GM12878 (cell line): Measurements from ENCODE around the gene SLC6A3. TPM values are rescaled to one million over a fixed set of nuclear protein-coding genes. Genes with fewer than 3 reads are reported as not detected.

ENCODE experiments used
- ATAC-seq: fragments of 200-7000 bp; cut with Tn5 transposase; 3 replicates; pipeline ENCODE4 v1.9.1; 2020; ENCODE audit warnings: mild to moderate bottlenecking, moderate library complexity
- BruUV-seq: library from RNA; stranded (reverse); fragments of 400-500 nt; replicated peaks from 2 replicates; lab custom pipeline; 2021; lab: Mats Ljungman, UMichigan
- CTCF ChIA-PET: fragments of 300-600 bp; sonication (Branson Sonifier 250); formaldehyde crosslinking; extraction: SDS; loops from one replicate; lab custom pipeline; 2021; ENCODE audit warnings: inconsistent platforms; lab: Yijun Ruan, JAX
- POLR2A ChIA-PET: fragments of 350-600 bp; formaldehyde crosslinking; extraction: SDS; loops from one replicate; lab custom pipeline; 2021; ENCODE audit warnings: inconsistent platforms; lab: Charles Lee
- RAD21 ChIA-PET: fragments of 300-600 bp; sonication (Branson Sonifier 250); formaldehyde crosslinking; loops from one replicate; lab custom pipeline; 2023; ENCODE audit warnings: antibody characterized with exemption; ENCODE audit not compliant: unreplicated experiment; lab: Charles Lee
- SMC1A ChIA-PET: fragments of 300-600 bp; sonication (Branson Sonifier 250); formaldehyde crosslinking; loops from one replicate; lab custom pipeline; 2023; ENCODE audit not compliant: unreplicated experiment, uncharacterized antibody; lab: Charles Lee
- DNase-seq: peaks from one replicate; pipeline ENCODE4 v3.0.0-alpha.2; 2011; ENCODE audit warnings: low read depth, low spot score
- FAIRE-seq: peaks from 3 replicates; lab custom pipeline; 2011; peaks lifted over from hg19 to GRCh38; lab: Jason Lieb, UNC
- H2AFZ ChIP-seq: 2 replicates; pipeline ENCODE4 v1.6.0; 2011; ENCODE audit warnings: low read depth, low read length, control low read depth; ENCODE audit not compliant: control insufficient read depth
- H3K27ac ChIP-seq: 2 replicates; pipeline ENCODE4 v1.5.1; 2011; ENCODE audit warnings: control low read depth; ENCODE audit not compliant: control insufficient read depth, insufficient read depth
- H3K27me3 ChIP-seq, 2 experiments: replicated peaks in 1 of 2; 2 replicates each; pipeline versions ENCODE4 v1.6.0 to v1.6.1; 2011; ENCODE audit warnings: low read length in 1 of 2; ENCODE audit not compliant: control insufficient read depth in 2 of 2, insufficient read depth in 2 of 2
- H3K36me3 ChIP-seq, 2 experiments: 2 replicates each; pipeline ENCODE4 v1.5.1; 2011; ENCODE audit warnings: low read length in 1 of 2; ENCODE audit not compliant: control insufficient read depth in 2 of 2, insufficient read depth in 2 of 2
- H3K4me1 ChIP-seq: 2 replicates; pipeline ENCODE4 v1.6.1; 2011; ENCODE audit warnings: mild to moderate bottlenecking, low read length, moderate library complexity, mixed read lengths; ENCODE audit not compliant: control insufficient read depth, insufficient read depth
- H3K4me2 ChIP-seq: 2 replicates; pipeline ENCODE4 v1.6.0; 2011; ENCODE audit warnings: control low read depth; ENCODE audit not compliant: control insufficient read depth, insufficient read depth
- H3K4me3 ChIP-seq: fragments of 200-600 bp; sonication (generic); 2 replicates; pipeline ENCODE4 v1.5.1; 2016
- H3K79me2 ChIP-seq: 2 replicates; pipeline ENCODE4 v1.6.0; 2011; ENCODE audit warnings: low read length; ENCODE audit not compliant: control insufficient read depth, insufficient read depth
- H3K9ac ChIP-seq: 2 replicates; pipeline ENCODE4 v1.8.0; 2011; ENCODE audit warnings: low read length, control low read depth, mixed read lengths; ENCODE audit not compliant: control insufficient read depth, insufficient read depth
- H3K9me3 ChIP-seq: replicated peaks from 3 replicates; pipeline ENCODE4 v1.5.1; 2011; ENCODE audit warnings: mild to moderate bottlenecking, low read length; ENCODE audit not compliant: control insufficient read depth, insufficient read depth
- H4K20me1 ChIP-seq: 2 replicates; pipeline ENCODE4 v1.6.0; 2011; ENCODE audit not compliant: control insufficient read depth, insufficient read depth
- ATF2 ChIP-seq: IDR thresholded peaks from 2 replicates; pipeline ENCODE4 v1.6.1; 2012; ENCODE audit warnings: low read length, inconsistent platforms
- CHD2 ChIP-seq: IDR thresholded peaks from 2 replicates; pipeline ENCODE4 v1.6.1; 2011; ENCODE audit warnings: low read depth, low read length, improper control_type of control experiment, borderline replicate concordance
- SMAD5 ChIP-seq: IDR thresholded peaks from 2 replicates; pipeline ENCODE4 v1.6.1; 2016; ENCODE audit warnings: antibody characterized with exemption, low read depth
- WRNIP1 ChIP-seq: IDR thresholded peaks from 2 replicates; pipeline ENCODE4 v1.6.1; 2011; ENCODE audit warnings: low read depth, low read length, improper control_type of control experiment, borderline replicate concordance
- ZNF207 ChIP-seq: fragments of 450-650 bp; IDR thresholded peaks from 2 replicates; pipeline ENCODE4 v1.6.1; 2014; ENCODE audit warnings: antibody characterized with exemption, mild to moderate bottlenecking, borderline replicate concordance
- ZNF384 ChIP-seq: IDR thresholded peaks from 2 replicates; pipeline ENCODE4 v1.6.1; 2012; ENCODE audit warnings: low read depth, mild to moderate bottlenecking, low read length, improper control_type of control experiment, borderline replicate concordance
- WGBS: methylation state at CpG from one replicate; pipeline ENCODE4 v1.1.6; 2016; ENCODE audit warnings: low lambda C conversion rate; ENCODE audit not compliant: insufficient replicate concordance, insufficient coverage; ENCODE audit errors: missing lambda C conversion rate; 5-methylcytosine and 5-hydroxymethylcytosine counted together
- in situ Hi-C: fragments of 300-500 bp; cut with MboI; formaldehyde crosslinking; loops from 9 replicates; pipeline ENCODE4 v1.14.3; 2018; ENCODE audit warnings: mixed read lengths
- intact Hi-C: fragments of 100-400 bp; cut with micrococcal nuclease; formaldehyde crosslinking; loops from one replicate; pipeline ENCODE4 v1.14.2; 2022; ENCODE audit not compliant: unreplicated experiment
- polyA plus RNA-seq, 11 experiments: library from polyadenylated mRNA; depleted of rRNA in 4 of 11; unstranded in 6 of 11; stranded (reverse) in 5 of 11; fragments of >200 nt; fragmentation: Nextera tagmentation in 4 of 11; fragmentation: Illumina TruSeq in 1 of 11; extraction: Ambion mirVana in 4 of 11; extraction: Trizol in 1 of 11; gene quantifications; 1 replicate in 1 of 11; 2 replicates in 10 of 11; pipeline versions ENCODE4 v1.2.1 to v1.2.3, GENCODE V29; 2011 to 2016; ENCODE audit warnings: inconsistent platforms in 2 of 11, missing spikeins in 2 of 11, low read depth in 1 of 11
- total RNA-seq, 4 experiments: library from RNA; depleted of rRNA in 3 of 4; stranded (reverse); fragments of >200 nt in 3 of 4; fragmentation: Illumina TruSeq in 1 of 4; extraction: Trizol in 1 of 4; gene quantifications; 2 replicates each; pipeline versions ENCODE4 v1.2.1 to v1.2.3, GENCODE V29; 2013 to 2021

SLC6A3 gene
- total and polyA plus RNA-seq, 10 of the 15 experiments (the other 5 are each of a cell fraction or from before 2014, with no cell fraction given) = 0.01 TPM; not detected in 9

- no peak for TF ChIP-seq ZNF384
- TF ChIP-seq, all 136 proteins: peak for 0
Measured at GRCh38 chr5:1448511-1449011, 3.3 kb upstream of the SLC6A3 start (continued).

- ChIA-PET SMC1A (no interaction called here), POLR2A (no interaction called here), CTCF (no interaction called here), RAD21 (no interaction called here)
- no peak for ATAC-seq
- Histone ChIP-seq H3K79me2 (no peaks in the 10 kb centered on the region), H3K36me3 (no peaks in the 10 kb centered on the region), H3K4me1 (no peaks in the 10 kb centered on the region), H3K4me3 (no peak overlapping the region), H3K27ac (no peak overlapping the region), H3K9me3 (no peaks in the 10 kb centered on the region; the same call in 2 of the 3 replicates), H4K20me1 (no peaks in the 10 kb centered on the region), H3K27me3 (peaks cover 8% of the 10 kb centered on the region in 2 experiments), H3K4me2 (no peak overlapping the region), H3K9ac (no peak overlapping the region), H2AFZ (no peak overlapping the region)
- no peak for FAIRE-seq
- in situ Hi-C loops = no loop called here
- no peak for DNase-seq
- BruUV-seq = no TSS peak
- TF ChIP-seq ATF2 (no peak), ZNF207 (no peak), WRNIP1 (no peak), SMAD5 (no peak), CHD2 (no peak)
- 45% methylated on average over 16 of the region's 16 CpGs for WGBS
- intact Hi-C loops = no loop called here
Measured at GRCh38 chr5:1447671-1448361, 2.6 kb upstream of the SLC6A3 start.
